Liver (tissue), 9 donors: ENCODE results near the gene KDM2B. TPM values are rescaled to one million over a fixed set of nuclear protein-coding genes. Genes with fewer than 3 reads are reported as not detected.

Experiments used
- DNase-seq: peaks from one replicate; pipeline ENCODE4 v3.0.0-alpha.2; 2017; ENCODE audit warnings: low spot score
- H3K27ac ChIP-seq, 2 donors: one replicate each; pipeline ENCODE4 v1.7.0; 2013; ENCODE audit warnings: inconsistent platforms in 2 of 2, low read length in 2 of 2, control low read depth in 1 of 2, low read depth in 1 of 2, mild to moderate bottlenecking in 1 of 2
- H3K27me3 ChIP-seq, 4 donors: one replicate each; pipeline versions ENCODE4 v1.6.1 to v1.7.0; 2013; ENCODE audit warnings: low read length in 3 of 4, inconsistent platforms in 1 of 4, mild to moderate bottlenecking in 1 of 4, moderate library complexity in 1 of 4; ENCODE audit not compliant: control insufficient read depth in 4 of 4, insufficient read depth in 4 of 4
- H3K36me3 ChIP-seq, 4 donors: one replicate each; pipeline versions ENCODE4 v1.6.1 to v1.7.0; 2013; ENCODE audit warnings: low read length in 3 of 4, mild to moderate bottlenecking in 3 of 4, low read depth in 1 of 4, moderate library complexity in 1 of 4; ENCODE audit not compliant: control insufficient read depth in 4 of 4, insufficient read depth in 3 of 4
- H3K4me1 ChIP-seq, 4 donors: one replicate each; pipeline versions ENCODE4 v1.6.1 to v1.7.0; 2013; ENCODE audit warnings: low read length in 3 of 4, mild to moderate bottlenecking in 3 of 4, moderate library complexity in 1 of 4; ENCODE audit not compliant: control insufficient read depth in 4 of 4, insufficient read depth in 4 of 4
- H3K4me3 ChIP-seq, 3 donors: one replicate each; pipeline versions ENCODE4 v1.6.1 to v1.7.0; 2013; ENCODE audit warnings: low read length in 3 of 3, control low read depth in 1 of 3, low read depth in 1 of 3, mild to moderate bottlenecking in 1 of 3
- H3K9ac ChIP-seq, 2 donors: one replicate each; pipeline ENCODE4 v1.7.0; 2013; ENCODE audit warnings: low read length in 2 of 2, mild to moderate bottlenecking in 2 of 2, moderate library complexity in 2 of 2, control low read depth in 1 of 2, low read depth in 1 of 2
- H3K9me3 ChIP-seq, 4 donors: one replicate each; pipeline versions ENCODE4 v1.6.1 to v1.7.0; 2013; ENCODE audit warnings: low read length in 3 of 4; ENCODE audit not compliant: control insufficient read depth in 4 of 4
- FOXA1 ChIP-seq: IDR thresholded peaks from 2 replicates; pipeline ENCODE4 v1.6.1; 2016; ENCODE audit warnings: antibody characterized with exemption
- FOXA2 ChIP-seq: IDR thresholded peaks from 2 replicates; pipeline ENCODE4 v1.6.1; 2016; ENCODE audit warnings: antibody characterized with exemption
- GABPA ChIP-seq, 2 donors: IDR thresholded peaks in 1 of 2; conservative IDR thresholded peaks in 1 of 2; 2 replicates each; pipeline ENCODE4 v1.6.1; 2016; ENCODE audit warnings: antibody characterized with exemption in 2 of 2, mild to moderate bottlenecking in 1 of 2, moderate library complexity in 1 of 2
- HNF4A ChIP-seq, 2 donors: conservative IDR thresholded peaks; 2 replicates each; pipeline ENCODE4 v1.6.1; 2016; ENCODE audit warnings: antibody characterized with exemption in 2 of 2, mild to moderate bottlenecking in 2 of 2
- JUND ChIP-seq, 2 donors: IDR thresholded peaks; 2 replicates each; pipeline ENCODE4 v1.6.1; 2016; ENCODE audit warnings: antibody characterized with exemption in 2 of 2
- NR2F2 ChIP-seq: IDR thresholded peaks from 2 replicates; pipeline ENCODE4 v1.6.1; 2016; ENCODE audit warnings: antibody characterized with exemption
- RAD21 ChIP-seq, 2 donors: IDR thresholded peaks; 2 replicates each; pipeline ENCODE4 v1.6.1; 2016; ENCODE audit warnings: antibody characterized with exemption in 2 of 2, mild to moderate bottlenecking in 2 of 2
- RXRA ChIP-seq, 2 donors: IDR thresholded peaks; 2 replicates each; pipeline ENCODE4 v1.6.1; 2017 to 2018; ENCODE audit warnings: antibody characterized with exemption in 2 of 2, mild to moderate bottlenecking in 1 of 2
- SP1 ChIP-seq: IDR thresholded peaks from 2 replicates; pipeline ENCODE4 v1.6.1; 2018; ENCODE audit warnings: antibody characterized with exemption, mild to moderate bottlenecking
- TAF1 ChIP-seq: conservative IDR thresholded peaks from 2 replicates; pipeline ENCODE4 v1.6.1; 2016; ENCODE audit warnings: antibody characterized with exemption, mild to moderate bottlenecking
- YY1 ChIP-seq: IDR thresholded peaks from 2 replicates; pipeline ENCODE4 v1.6.1; 2016; ENCODE audit warnings: antibody characterized with exemption, mild to moderate bottlenecking
- WGBS: extraction: QIAGEN DNeasy Blood & Tissue Kit; methylation state at CpG from one replicate; pipeline ENCODE4 v1.1.7; 2013; 5-methylcytosine and 5-hydroxymethylcytosine counted together
- polyA plus RNA-seq, 2 donors: library from polyadenylated mRNA; stranded (reverse) in 1 of 2; unstranded in 1 of 2; fragments of 200-250 nt in 1 of 2; fragments of >200 nt in 1 of 2; fragmentation: Nextera tagmentation in 1 of 2; extraction: Ambion mirVana in 1 of 2; gene quantifications; one replicate each; pipeline versions ENCODE4 v1.2.1 to v1.2.3, GENCODE V29; 2013 to 2015
- total RNA-seq, 2 donors: library from RNA; depleted of rRNA; stranded (reverse); fragments of >200 nt; gene quantifications; one replicate each; pipeline ENCODE4 v1.2.3, GENCODE V29; 2014
- TF ChIP-seq, protein P1 (sequence below): IDR thresholded peaks from 2 replicates; pipeline ENCODE4 v1.6.1; 2016; ENCODE audit warnings: antibody characterized with exemption
- TF ChIP-seq, protein P2 (sequence below): IDR thresholded peaks from 2 replicates; pipeline ENCODE4 v1.6.1; 2016; ENCODE audit warnings: antibody characterized with exemption
- TF ChIP-seq, protein P3 (sequence below): IDR thresholded peaks from 2 replicates; pipeline ENCODE4 v1.6.1; 2016; ENCODE audit warnings: antibody characterized with exemption, mild to moderate bottlenecking
- TF ChIP-seq, protein P4 (sequence below): fragments of 150-350 bp; IDR thresholded peaks from 2 replicates; pipeline ENCODE4 v1.5.1; 2017; ENCODE audit warnings: improper control_type of control experiment, low read depth, low read length; ENCODE audit not compliant: missing input control
- donor health status: healthy.
- donor health status: healthy.
- donor health status: healthy.
- donor health status: healthy.
- donor health status: healthy.

The KDM2B gene
- total and polyA plus RNA-seq, 4 donors, result 7.0 to 34.2 (median 10.6) TPM

DNA sequence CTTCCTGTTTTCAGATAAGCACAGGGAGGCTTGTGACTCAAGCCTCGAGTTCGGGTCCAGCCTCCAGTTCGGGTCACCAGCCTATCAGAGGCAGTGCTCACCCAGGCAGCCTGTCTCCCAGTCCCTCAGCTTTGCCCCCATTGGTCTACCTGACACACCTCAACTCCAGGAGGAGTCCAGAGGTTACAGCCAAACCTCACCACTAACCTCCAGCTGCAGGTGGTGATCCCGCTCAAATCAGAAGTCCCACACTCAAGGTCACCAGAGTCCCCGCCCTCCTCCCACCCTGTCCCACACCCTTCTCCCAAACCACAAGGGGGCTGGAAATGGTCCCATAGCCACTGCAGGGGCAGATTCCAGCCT lies 42.1 kb downstream of the KDM2B start:
- Histone ChIP-seq H3K27me3 (no peaks in the 10 kb centered on the region), H3K36me3 (no peaks in the 10 kb centered on the region), H3K4me3 (no peak overlapping the region), H3K9me3 (no peaks in the 10 kb centered on the region), H3K4me1 (peaks cover 6 to 30% (median 20%) of the 10 kb centered on the region in 4 donors), H3K27ac (peak overlapping the region; percentile 97), H3K9ac (peak overlapping the region; percentile 50 to 56)
- no peak for TF ChIP-seq TAF1
- TF ChIP-seq, protein P1, sequence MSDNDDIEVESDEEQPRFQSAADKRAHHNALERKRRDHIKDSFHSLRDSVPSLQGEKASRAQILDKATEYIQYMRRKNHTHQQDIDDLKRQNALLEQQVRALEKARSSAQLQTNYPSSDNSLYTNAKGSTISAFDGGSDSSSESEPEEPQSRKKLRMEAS, result peak; percentile 30
- TF ChIP-seq SP1, result peak; percentile 84
- TF ChIP-seq RAD21 (IDR thresholded peaks at IDR 0.05), result peak in 1 of 2 donors; percentile 42
- peak; percentile 11 for TF ChIP-seq NR2F2
- peak; percentile 56 to 80 for TF ChIP-seq RXRA (IDR thresholded peaks at IDR 0.05)
- peak in 1 of 2 donors; percentile 31 for TF ChIP-seq JUND (IDR thresholded peaks at IDR 0.05)
- no peak for TF ChIP-seq YY1
- peak; percentile 61 to 83 for TF ChIP-seq HNF4A (conservative IDR thresholded peaks at IDR 0.05)
- no peak for DNase-seq
- 16% methylated on average over 5 of the region's 5 CpGs for WGBS

DNA sequence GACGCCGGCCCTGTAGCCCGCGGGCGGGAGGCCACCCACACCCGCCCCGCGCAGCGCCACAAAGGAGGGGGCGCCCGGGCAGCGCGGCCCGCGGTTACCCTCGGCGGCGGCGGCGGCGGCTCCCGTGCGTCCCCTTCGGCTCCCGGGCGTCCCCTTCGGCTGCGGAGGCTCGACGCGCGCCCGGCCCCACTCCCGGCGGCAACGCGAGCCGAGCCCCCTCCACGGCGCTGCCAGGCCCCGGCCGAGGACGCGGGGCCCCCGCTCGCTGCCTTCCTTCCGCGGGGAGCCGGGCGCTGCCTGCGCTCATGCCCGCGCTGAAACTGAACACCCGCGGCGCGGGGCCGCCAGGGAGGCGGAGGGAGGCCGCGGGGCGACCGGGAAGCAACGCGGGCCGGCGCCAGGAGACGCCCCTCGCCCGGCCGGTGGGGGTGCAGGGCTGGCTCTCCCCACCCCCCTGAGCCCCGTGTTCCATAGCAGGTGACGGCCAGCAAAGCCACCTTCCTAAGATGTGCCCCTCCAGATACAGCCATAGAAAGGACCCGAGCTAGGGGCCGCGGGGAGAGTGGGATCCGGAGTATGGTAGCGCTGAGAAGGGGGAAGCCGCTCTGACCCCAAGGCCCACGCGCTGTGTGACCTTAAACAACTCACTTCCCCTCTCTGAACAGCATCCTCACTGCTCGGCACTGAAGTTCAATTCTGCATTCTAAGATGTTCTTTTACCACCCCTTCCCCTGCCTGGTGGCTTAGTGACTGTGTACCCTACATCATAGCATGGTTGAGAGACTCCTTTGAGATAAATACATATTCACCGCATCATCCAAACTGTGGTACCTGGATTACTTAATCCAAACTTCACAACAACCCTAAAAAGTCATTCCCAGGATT lies 42.8 kb downstream of the KDM2B start:
- DNase-seq, result no peak
- TF ChIP-seq NR2F2, result no peak
- TF ChIP-seq YY1, result peak; percentile 59
- peak overlapping the region; percentile 50 to 71 for H3K9ac ChIP-seq
- peaks cover 6 to 35% (median 20%) of the 10 kb centered on the region in 4 donors for H3K4me1 ChIP-seq
- H3K27ac ChIP-seq, result peak overlapping the region; percentile 97
- no peaks in the 10 kb centered on the region for H3K9me3 ChIP-seq
- peak overlapping the region; percentile 60 to 72 (median 67) for H3K4me3 ChIP-seq
- no peaks in the 10 kb centered on the region for H3K27me3 ChIP-seq
- H3K36me3 ChIP-seq, result peaks cover 0 to 3% (median 0%) of the 10 kb centered on the region in 4 donors
- 2% methylated on average over 83 of the region's 83 CpGs for WGBS

DNA sequence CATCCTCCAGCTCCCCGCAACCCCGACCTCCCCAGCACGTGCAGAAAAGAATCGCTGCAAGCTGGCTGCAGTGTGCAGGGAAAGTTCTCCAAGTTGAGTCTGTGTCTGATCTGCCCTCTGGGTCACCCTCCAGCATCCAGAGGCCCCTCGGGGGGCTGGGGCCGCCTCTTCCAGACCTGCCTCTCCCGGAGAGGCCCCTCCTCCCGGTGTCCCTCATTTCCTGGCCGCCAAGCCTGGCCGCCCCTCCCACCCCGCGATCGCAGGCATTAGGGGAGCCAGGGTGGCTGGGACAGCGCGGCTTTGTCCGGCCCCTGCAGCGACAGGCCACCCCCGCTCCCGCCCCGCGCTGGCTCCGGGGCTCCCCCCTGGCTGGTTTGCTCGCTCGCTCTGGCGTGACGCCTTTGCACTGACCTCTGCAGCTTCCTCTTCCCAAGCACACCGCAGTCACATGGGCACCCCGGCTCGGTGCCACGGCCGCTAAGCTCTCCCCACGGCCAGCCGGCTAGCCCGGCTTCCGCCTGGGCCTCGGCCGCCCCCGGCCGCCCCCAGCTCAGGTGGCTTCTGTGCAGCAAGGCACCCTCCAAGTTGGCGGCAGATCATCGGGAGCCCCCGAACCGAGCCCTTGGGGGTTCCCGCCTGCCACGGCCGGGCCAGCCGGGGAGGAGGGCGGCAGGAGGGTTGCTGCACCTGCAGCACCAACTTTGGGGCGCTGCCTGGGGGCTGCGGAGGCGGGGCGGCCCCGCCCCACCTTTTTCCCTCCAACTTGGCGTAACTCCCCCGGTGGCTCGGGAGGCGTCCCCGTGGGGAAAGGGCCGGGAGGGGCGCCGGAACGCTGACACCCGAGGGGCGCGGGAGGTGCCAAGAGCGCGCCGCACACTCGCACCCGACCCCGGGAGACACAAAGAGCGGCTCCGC lies 43.7 kb downstream of the KDM2B start:
- peak; percentile 61 for DNase-seq
- Histone ChIP-seq H3K9me3 (no peaks in the 10 kb centered on the region), H3K4me1 (peaks cover 6 to 36% (median 24%) of the 10 kb centered on the region in 4 donors), H3K9ac (peak overlapping the region; percentile 71 to 81), H3K27me3 (no peaks in the 10 kb centered on the region), H3K27ac (peak overlapping the region; percentile 97), H3K36me3 (peaks cover 0 to 11% (median 3%) of the 10 kb centered on the region in 4 donors), H3K4me3 (peak overlapping the region; percentile 57 to 72 (median 67))
- under 1% methylated on average over 73 of the region's 73 CpGs for WGBS
- peak in 1 of 2 donors; percentile 57 for TF ChIP-seq HNF4A (conservative IDR thresholded peaks at IDR 0.05)
- TF ChIP-seq, protein P2, sequence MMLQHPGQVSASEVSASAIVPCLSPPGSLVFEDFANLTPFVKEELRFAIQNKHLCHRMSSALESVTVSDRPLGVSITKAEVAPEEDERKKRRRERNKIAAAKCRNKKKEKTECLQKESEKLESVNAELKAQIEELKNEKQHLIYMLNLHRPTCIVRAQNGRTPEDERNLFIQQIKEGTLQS, result no peak
- TF ChIP-seq FOXA2, result no peak
- TF ChIP-seq TAF1, result no peak
- peak; percentile 14 for TF ChIP-seq FOXA1
- TF ChIP-seq, protein P3, sequence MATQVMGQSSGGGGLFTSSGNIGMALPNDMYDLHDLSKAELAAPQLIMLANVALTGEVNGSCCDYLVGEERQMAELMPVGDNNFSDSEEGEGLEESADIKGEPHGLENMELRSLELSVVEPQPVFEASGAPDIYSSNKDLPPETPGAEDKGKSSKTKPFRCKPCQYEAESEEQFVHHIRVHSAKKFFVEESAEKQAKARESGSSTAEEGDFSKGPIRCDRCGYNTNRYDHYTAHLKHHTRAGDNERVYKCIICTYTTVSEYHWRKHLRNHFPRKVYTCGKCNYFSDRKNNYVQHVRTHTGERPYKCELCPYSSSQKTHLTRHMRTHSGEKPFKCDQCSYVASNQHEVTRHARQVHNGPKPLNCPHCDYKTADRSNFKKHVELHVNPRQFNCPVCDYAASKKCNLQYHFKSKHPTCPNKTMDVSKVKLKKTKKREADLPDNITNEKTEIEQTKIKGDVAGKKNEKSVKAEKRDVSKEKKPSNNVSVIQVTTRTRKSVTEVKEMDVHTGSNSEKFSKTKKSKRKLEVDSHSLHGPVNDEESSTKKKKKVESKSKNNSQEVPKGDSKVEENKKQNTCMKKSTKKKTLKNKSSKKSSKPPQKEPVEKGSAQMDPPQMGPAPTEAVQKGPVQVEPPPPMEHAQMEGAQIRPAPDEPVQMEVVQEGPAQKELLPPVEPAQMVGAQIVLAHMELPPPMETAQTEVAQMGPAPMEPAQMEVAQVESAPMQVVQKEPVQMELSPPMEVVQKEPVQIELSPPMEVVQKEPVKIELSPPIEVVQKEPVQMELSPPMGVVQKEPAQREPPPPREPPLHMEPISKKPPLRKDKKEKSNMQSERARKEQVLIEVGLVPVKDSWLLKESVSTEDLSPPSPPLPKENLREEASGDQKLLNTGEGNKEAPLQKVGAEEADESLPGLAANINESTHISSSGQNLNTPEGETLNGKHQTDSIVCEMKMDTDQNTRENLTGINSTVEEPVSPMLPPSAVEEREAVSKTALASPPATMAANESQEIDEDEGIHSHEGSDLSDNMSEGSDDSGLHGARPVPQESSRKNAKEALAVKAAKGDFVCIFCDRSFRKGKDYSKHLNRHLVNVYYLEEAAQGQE, result peak; percentile 70
- TF ChIP-seq, protein P1, result no peak
- TF ChIP-seq RXRA (IDR thresholded peaks at IDR 0.05), result peak in 1 of 2 donors; percentile 67
- TF ChIP-seq NR2F2, result peak; percentile 6
- peak in 1 of 2 donors; percentile 58 for TF ChIP-seq RAD21 (IDR thresholded peaks at IDR 0.05)
- no peak for TF ChIP-seq GABPA (IDR thresholded peaks at IDR 0.05 in 1 of 2, conservative IDR thresholded peaks at IDR 0.05 in 1 of 2)
- no peak for TF ChIP-seq JUND (IDR thresholded peaks at IDR 0.05)
- TF ChIP-seq YY1, result peak; percentile 68
- TF ChIP-seq, protein P4, sequence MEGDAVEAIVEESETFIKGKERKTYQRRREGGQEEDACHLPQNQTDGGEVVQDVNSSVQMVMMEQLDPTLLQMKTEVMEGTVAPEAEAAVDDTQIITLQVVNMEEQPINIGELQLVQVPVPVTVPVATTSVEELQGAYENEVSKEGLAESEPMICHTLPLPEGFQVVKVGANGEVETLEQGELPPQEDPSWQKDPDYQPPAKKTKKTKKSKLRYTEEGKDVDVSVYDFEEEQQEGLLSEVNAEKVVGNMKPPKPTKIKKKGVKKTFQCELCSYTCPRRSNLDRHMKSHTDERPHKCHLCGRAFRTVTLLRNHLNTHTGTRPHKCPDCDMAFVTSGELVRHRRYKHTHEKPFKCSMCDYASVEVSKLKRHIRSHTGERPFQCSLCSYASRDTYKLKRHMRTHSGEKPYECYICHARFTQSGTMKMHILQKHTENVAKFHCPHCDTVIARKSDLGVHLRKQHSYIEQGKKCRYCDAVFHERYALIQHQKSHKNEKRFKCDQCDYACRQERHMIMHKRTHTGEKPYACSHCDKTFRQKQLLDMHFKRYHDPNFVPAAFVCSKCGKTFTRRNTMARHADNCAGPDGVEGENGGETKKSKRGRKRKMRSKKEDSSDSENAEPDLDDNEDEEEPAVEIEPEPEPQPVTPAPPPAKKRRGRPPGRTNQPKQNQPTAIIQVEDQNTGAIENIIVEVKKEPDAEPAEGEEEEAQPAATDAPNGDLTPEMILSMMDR, result no peak
